GM18909 (cell line): ENCODE results near the gene PGS1.

Source experiments
- ATAC-seq: cut with Tn5 transposase; IDR thresholded peaks from one replicate; pipeline ENCODE4 v1.9.1; 2021; ENCODE audit warnings: mild to moderate bottlenecking; ENCODE audit not compliant: unreplicated experiment, poor library complexity

The PGS1 gene

DNA sequence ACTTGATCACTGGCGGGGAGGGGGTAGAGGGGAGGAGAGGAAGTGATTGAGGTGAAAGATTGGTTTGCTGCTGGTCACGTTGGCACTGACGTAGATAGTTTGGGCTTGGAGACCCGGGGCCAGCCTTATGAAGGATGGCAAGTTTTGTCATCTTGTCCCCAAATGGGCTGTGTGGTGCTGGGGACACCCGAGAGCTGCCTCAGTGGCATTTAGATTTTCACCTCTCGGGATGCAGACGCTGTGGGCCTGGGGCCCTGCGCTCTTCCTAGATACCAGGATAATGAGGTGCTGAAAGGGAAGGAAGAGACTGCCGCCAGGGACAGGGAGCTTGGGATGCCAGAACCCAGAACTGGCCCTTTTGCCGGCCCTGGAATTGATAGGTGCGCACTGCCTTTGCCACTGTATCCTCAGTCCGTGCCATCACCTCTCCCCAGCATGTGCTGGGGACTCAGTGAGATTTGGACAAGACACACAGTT lies 17.2 kb upstream of the PGS1 start:
- ATAC-seq = no peak

DNA sequence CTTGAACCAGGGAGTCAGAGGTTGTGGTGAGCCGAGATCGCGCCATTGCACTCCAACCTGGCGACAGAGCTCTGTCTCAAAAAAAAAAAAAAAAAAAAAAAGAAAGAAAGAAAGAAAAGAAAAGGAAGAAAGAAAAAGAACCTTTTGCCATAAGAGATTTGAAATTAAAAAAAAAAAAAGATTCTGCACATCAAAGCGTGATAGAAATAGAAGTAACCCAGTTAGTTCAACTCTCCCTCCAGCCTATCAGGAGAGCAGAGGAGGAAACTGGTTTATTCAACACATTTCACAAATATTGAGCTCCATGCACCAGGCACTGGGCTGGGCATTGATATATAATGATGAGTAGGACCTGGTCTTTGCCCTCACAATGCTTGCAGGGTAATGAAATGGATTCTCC lies 16.2 kb upstream of the PGS1 start:
- no peak for ATAC-seq

DNA sequence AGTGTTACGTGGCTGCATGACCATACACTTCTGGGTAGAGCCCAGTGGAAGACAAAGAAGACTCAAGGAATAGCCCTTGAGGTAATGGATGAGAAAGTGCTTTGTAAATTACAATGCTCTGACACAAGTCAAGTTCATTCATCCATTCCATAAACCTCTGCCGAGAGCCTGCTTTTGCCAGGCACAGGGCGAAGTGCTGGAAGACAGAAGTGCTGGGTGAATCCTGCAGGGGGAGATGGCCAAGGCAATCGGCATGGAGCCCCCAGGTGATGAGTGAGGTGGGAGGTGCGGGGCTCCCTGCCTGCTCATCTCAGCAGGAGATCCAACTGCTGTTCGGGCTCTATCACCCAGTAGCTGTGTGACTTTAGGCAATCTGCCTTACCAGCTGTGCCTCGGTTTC lies 15.8 kb upstream of the PGS1 start:
- no peak for ATAC-seq

DNA sequence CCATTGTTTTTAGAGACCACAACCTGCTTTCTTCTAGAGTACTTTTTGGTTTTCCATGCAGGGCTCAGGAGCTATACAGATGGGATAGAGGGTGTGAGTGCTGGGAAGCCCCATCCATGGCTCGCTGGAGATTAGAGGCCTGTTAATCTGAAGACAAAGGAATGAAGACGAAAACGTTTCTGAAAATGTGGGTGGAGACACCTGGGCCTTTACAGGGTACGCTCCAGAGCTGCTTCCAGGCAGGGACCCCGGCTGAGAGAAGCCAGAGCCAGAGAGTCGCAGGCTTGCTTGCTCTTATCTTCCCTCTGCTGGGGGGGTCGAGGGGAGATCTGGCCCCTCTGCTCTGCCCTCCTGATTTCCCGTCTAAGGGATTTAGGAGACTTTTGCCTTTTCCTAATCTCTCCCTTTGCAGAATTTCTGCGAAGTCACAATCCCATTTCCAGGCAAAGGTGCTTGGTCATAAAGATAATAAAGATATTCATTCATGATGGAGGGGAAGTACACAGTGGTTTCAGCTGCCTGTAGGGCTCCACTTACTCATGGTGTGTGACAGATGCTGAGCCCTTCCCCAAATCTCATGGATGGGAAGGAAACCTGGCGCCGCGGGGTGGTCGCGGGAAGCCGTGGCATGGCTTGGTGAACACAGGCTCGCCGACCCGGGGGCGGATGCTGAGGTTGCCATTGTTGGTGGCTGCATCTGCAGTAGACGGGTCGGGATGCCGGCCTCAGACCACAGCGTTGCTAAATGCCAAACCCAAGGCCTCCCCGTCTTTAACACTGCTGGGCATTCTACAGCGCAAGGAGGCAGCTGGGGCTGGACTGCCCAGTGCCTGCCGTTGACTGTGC lies 13.8 kb upstream of the PGS1 start:
- ATAC-seq = no peak

DNA sequence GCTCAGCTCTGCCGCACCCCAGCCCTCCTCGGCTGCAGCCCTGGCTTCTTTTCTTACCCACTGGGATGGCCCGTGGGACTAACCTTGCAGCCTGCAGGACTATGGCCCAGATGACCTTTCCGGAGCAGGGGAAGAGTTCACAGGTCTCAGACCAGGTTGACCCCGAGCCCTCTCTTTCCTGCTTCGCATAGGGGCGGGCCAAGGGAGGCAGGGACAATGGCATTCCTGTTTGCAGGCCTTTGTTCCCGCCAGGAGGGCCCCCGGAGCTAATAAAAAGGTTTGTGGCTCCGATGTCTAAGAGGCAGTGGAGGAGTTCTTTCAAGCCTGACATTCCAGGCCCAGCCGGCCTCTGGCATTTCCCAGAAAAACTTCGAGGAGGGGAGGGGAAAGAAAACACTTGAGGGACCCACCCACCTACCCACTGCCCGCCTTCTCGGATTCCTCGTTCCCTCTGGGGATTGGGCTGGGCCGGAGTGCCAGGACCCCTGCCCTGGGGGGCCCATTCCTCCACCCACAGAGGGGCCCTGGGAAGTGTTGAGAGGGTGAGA lies 12.8 kb upstream of the PGS1 start:
- no peak for ATAC-seq

DNA sequence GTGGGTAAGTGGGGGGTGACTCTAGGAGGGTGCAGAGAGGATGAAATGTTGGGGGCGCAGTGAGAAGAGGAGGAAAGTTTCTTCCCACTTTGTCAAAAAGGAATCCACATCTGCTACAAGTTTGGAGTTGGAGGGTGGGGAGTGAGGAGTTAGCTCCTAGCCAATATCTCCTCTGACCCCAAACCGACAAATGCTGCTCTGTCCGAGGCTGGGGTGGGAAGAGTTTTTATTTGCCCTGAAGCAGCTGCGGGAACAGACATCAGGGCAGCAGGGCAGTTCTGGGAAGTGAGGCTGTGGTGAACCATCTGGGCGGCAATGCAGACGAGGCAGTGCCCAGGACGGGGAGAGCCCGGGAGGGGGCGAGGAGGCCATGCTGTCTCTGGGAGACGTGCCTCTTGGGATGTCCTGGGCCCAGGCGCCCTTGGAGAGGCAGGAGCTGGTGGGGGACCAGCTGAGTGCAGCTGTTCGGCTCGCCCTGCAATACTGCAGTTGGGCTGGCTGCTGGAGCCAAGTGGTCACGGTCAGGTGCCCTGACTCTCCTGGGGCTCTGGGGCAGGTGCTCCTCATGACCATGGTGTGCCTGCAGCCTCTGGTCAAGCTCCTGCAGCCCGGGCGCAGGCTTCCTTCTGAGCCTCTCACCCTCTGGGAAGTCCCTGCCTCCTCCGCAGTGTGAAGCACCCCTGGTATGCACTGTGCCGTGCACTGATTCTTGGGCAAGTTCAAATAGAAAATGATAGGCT lies 12.2 kb upstream of the PGS1 start:
- ATAC-seq = no peak

DNA sequence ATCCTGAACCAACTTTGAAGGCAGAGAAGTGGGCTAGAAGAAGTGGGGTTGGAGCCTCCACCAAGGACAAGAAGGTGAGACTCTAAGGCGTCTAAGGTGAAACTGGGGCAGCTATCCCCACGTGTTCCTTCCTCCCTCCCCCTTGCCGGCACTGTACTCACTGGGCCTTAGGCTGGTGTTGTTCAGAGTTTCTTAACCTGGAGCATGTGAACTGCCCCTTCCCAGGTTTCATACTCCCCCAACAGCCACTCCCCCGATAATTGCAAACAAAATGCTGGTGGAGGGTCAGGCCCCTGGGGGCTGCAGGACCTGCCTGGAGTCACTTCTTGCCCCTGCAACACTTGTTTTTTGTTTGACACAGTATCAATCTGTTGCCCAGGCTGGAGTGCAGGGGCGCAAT lies 11.3 kb upstream of the PGS1 start:
- no peak for ATAC-seq

DNA sequence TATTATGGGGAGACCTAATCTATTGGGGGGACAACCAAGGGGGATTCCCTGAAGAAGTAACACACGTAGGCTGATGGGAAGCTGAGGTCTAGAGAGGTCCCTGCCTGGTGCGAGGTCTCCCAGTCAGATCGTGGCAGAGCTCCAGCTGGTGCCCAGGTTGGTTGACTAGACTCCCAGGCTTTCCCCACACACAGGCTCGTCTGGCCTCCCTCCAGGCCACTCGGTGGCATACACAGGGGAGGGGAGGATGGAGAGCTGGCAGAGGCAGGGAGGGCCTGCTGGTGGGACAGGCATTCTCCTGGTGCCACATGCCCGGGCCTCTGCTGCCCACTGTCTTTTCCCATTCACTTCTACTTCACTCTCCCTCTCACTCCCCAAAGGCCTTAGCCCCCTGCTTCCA lies 10.1 kb upstream of the PGS1 start:
- ATAC-seq = no peak

DNA sequence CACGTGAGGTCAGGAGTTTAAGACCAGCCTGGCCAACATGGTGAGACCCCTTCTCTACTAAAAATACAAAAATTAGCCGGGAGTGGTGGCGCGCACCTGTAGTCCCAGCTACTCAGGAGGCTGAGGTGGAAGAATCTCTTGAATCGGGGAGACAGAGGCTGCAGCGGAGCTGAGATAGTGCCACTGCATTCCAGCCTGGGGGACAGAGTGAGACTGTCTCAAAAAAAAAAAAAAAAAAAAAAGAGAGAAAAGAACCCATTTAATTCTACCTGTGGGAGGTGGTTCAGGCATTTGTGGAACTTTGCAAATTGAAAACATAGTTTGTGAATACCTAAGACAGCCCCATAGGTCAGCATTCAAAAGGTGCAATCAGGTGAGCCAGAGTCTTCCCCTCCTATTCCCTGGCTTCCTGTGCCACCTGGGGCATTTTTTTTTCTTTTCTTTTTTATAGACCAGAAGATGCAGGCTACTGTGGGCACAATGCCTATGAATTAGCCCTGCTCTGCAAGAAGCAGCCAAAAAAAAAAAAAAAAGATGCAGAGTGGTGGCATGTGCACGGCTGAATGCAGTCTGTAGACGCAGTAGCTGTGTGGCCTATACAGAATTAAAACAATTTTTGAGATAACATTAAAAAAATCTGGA lies 9.5 kb upstream of the PGS1 start:
- no peak for ATAC-seq

DNA sequence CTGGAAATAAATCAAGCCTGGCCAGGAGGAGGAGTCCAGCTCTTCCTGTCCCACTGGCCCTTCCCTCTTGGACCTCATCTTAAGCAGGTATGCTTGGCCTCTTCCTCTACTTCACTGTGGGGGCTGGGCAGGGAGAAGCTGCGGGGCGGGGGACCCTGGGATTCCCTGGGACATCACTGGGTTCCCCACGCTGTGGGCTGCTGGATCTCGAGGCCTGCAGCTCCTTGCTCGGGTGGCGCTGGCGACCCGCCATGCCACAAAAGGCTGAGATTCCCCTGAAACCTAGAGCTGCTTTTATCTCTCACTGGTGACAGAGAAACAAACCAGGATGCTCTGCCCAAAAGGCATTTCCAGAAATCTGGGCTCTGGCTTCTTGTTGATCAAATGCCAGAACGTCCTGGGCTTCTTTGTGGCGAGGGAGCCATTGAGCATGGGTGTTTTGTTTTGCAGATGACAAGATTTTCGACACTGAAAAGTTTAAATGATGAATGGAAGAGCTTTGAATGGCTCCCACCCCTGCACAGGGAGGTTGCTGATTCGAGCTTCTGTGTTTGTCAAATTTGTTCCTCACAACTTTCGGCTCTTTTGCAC lies 8.6 kb upstream of the PGS1 start:
- ATAC-seq = no peak

DNA sequence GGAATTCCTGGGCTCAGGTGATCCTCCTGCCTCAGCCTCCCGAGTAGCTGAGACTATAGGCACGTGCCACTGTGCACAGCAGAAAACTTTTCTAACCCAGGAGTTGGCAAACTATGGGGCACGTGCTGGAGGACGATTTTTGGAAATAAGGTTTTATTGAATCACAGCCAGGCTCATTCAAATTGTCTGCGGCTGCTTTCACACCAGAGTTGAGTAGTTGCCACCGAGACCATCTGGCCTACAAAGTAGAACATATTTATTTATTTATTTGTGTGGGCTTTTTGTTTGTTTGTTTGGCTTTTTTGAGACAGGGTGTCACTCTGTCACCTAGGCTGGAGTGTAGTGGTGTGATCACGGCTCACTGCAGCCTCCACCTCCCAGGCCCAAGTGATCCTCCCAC lies 7.4 kb upstream of the PGS1 start:
- no peak for ATAC-seq

DNA sequence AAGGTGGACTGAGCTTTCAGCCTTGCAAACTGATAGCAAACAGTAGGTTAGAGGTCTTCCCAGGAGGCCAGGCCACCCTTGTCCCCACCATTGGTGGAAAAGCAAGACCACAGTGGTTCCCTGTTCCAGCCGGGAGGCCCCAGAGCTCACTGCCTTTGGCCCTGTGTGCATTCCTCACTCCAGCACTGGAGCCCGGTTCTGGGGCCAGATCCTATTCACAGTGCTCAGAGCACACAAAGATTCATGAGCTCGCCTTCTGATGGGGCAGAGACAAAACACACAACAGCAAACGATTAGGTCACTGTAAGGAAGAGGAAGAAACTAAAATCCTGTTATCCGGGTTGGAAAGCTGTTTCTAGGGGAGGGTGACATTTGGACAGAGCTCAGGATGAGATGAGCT lies 5.6 kb upstream of the PGS1 start:
- ATAC-seq = no peak

DNA sequence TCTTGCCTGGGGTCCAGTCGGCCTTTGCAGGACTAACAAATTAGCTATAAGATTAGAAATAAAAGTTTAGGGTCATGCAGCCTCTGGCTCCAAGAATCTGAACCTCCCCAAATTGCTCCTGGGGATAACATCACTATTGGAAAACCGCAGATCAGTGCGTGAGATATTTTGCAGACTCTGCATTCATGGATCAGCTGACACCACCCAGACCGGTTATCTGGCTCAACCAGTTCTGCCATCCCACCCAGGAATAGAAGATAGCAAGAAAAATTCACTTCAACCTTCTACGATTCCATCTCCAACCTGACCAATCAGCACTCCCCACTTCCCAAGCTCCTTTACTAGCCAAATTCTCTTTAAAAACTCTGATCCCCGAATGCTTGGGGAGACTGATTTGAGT lies 4.3 kb upstream of the PGS1 start:
- ATAC-seq = no peak

DNA sequence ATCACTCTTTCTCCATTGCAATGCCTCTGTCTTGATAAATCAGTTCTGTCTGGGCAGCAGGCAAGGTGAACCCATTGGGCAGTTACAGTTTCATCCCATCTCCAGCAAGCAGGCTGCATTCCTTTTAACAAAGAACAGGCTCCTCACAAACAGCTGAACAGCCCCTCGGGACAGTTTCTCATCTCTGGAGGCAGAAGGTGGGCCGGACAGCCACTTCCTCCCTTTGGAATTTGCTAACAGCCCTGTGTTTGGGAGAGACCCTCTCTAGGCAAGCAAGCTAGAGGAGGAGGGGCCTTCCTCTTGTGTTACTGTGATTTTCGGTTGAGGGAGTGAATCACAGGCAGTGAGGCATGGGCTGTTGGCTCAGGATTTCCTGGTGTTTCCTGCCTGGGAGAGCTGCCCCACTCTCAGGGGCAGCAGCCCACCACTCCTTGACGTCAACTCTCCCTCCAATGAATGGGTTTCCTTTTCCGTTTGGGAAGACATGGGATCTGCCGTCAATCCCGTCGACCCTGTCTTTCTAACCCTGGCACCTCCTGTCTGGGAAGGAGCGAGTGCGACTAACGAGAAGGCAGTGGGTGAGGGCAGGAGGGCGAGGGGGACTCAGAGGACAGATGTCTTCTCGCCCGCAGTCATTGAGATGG lies 3.7 kb upstream of the PGS1 start:
- ATAC-seq = no peak

DNA sequence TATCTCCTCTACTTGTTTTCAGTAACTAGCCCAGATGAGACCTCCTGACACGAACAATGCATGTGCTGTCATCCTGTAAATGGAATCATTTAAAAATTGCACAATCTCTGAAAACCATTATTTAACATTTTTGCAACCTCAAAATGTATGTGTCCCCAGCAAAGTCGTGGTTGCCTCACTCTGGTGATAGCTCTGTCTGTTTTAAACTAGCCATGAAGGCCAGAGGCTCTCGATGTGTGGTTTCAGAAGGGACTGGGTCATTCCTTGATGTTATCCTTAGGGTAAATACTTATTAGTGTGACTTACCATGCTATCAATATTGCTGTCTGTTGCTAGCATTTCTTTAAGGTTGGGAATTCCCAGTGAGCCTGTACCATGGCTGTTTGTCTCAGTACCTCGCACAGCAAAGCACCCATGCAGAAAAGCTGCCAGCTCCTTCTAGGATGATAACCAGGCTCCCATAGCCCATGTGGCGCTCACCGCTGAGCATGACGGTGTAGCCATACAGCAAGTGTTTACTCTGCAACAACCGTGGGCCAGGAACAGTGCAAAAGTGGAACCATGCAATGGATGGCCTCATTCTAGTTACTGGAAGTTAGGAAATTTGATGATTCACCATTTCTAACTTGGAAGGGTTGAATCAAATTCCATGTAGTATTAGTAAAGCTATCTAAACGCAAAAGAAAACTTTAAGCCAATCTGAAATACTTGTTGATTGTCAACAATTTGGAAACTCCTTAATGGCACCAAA lies 2.9 kb upstream of the PGS1 start:
- no peak for ATAC-seq

DNA sequence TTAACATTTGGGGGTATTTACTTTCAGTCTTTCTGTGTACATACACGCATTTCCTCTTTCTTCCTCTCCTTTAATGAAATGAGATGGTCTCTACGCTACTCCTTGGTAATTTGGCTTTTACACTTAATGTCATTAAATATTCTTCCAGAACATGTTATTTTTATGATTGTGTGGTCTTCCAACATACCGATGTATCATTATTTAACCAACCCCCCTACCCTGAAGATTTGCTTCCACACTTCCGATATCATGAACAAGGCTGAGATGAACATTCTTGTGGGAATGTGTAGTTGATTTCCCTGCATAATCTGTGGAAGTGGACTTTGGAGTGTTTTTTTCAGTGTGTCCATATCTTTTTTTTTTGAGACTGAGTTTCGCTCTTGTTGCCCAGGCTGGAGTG lies 2.3 kb upstream of the PGS1 start:
- no peak for ATAC-seq

DNA sequence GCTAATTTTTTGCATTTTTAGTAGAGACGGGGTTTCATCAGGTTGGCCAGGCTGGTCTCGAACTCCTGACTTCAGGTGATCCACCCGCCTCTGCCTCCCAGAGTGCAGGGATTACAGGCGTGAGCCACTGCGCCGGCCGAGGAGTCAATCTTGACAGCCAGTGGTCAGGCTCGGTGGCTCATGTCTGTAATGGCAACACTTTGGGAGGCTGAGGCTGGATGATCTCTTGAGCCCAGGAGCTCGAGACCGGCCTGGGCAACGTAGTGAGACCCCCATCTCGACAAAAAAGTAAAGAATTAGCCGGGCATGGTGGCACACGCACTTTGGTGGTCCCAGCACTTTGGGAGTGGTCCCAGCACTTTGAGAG lies 608 bp upstream of the PGS1 start:
- no peak for ATAC-seq

DNA sequence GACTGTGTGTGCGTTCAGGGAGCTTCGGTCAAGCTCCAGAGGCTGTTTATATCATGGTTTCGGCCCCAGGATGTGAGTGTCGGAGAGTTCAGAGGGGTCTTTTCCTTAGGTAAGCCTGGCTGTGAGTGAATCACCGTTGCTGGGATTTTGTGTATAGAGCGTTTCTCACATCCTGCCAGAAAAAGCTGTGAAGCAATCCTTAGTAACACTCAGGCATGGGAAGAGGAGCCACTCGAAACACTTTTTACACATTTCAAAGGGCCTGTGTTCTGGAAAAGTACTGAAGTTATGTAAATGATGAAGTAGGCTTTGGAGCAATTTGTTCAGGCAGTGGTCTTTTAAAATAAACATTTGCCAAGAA lies 662 bp downstream of the PGS1 start:
- ATAC-seq = no peak

DNA sequence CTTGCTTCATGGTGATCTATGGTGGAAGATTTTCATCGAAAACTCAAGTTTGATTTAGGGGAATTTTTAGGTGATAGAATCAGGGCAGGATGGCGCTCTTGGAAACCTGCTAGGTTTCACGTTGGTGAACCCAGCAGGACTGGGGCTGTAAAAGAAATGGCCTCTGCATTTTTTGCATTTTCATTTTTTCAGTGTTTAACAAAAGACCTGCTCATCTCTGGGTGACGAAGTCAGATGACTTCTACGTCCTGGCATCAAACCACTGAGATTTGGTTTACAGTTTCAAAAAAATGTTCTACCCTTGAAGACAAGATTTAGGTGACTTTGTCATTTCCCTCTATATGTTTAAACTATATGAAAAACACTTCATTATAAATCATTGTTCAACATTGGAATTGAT lies 1.9 kb downstream of the PGS1 start:
- no peak for ATAC-seq
